Measurements from ENCODE around the gene BSN.
A peak's percentile ranks its signal among the peaks of the same experiment; 100 is the strongest.

Gene BSN

GRCh38 chr3:49673715-49674496 is 119.6 kb downstream of the BSN start, which contains the start of gene APEH:
Gene APEH, plus strand, starts transcription at chr3:49674351. Its CDS starts 51 bp downstream, at chr3:49674402.
- 0 out of 2 replicates have a peak, but pooled peaks cover 5% of the 10 kb centered on the region for H3F3A ChIP-seq (ENCODE audit: insufficient read depth)
- H3K4me2 ChIP-seq (ENCODE audit: low read depth, low read length, poor library complexity, severe bottlenecking) = peak within 1 kb of the TSS; percentile 94
- H3K36me3 ChIP-seq (ENCODE audit: low read length) = no peaks in the 10 kb centered on the region
- no peak for TF ChIP-seq CTCF (IDR thresholded peaks at IDR 0.05; ENCODE audit: insufficient read depth, low read length, poor library complexity, severe bottlenecking)
- no peak for TF ChIP-seq EZH2phosphoT487 (conservative IDR thresholded peaks at IDR 0.05; ENCODE audit: low read length)
- H3K79me2 ChIP-seq (ENCODE audit: insufficient read depth, low read length) = peaks cover 14% of the 10 kb centered on the region; the same call in 1 of the 2 replicates
- peak within 1 kb of the TSS; percentile 77 for H3K4me3 ChIP-seq (ENCODE audit: insufficient read depth, low read length, poor library complexity, severe bottlenecking)
- peak within 1 kb of the TSS; percentile 23 for H2AFZ ChIP-seq (ENCODE audit: low read depth, low read length, severe bottlenecking)
- H3K27ac ChIP-seq (ENCODE audit: low read depth, low read length) = peak within 1 kb of the TSS; percentile 84
- H3K9ac ChIP-seq (ENCODE audit: low read length) = peak within 1 kb of the TSS; percentile 98
- H3K27me3 ChIP-seq (ENCODE audit: low read length) = no peaks in the 10 kb centered on the region
- H3K9me2 ChIP-seq (replicated peaks; ENCODE audit: insufficient read depth, low read length) = no peaks in the 10 kb centered on the region
- no peaks in the 10 kb centered on the region for H3K9me3 ChIP-seq (ENCODE audit: insufficient read depth, low read length)
- H4K20me1 ChIP-seq (ENCODE audit: low read depth, low read length) = no peaks in the 10 kb centered on the region

- H3K9ac ChIP-seq (ENCODE audit: low read length) = peak overlapping the region; percentile 98
- H3K79me2 ChIP-seq (ENCODE audit: insufficient read depth, low read length) = peaks cover 14% of the 10 kb centered on the region; the same call in 1 of the 2 replicates
- no peaks in the 10 kb centered on the region for H3K9me2 ChIP-seq (replicated peaks; ENCODE audit: insufficient read depth, low read length)
- no peaks in the 10 kb centered on the region for H3K9me3 ChIP-seq (ENCODE audit: insufficient read depth, low read length)
- H2AFZ ChIP-seq (ENCODE audit: low read depth, low read length, severe bottlenecking) = no peak overlapping the region
- no peaks in the 10 kb centered on the region for H3K27me3 ChIP-seq (ENCODE audit: low read length)
- no peaks in the 10 kb centered on the region for H4K20me1 ChIP-seq (ENCODE audit: low read depth, low read length)
- H3K4me3 ChIP-seq (ENCODE audit: insufficient read depth, low read length, poor library complexity, severe bottlenecking) = peak overlapping the region; percentile 77
- H3K36me3 ChIP-seq (ENCODE audit: low read length) = no peaks in the 10 kb centered on the region
- peak overlapping the region; percentile 84 for H3K27ac ChIP-seq (ENCODE audit: low read depth, low read length)
- TF ChIP-seq CTCF (IDR thresholded peaks at IDR 0.05; ENCODE audit: insufficient read depth, low read length, poor library complexity, severe bottlenecking) (no peak), EZH2phosphoT487 (conservative IDR thresholded peaks at IDR 0.05; ENCODE audit: low read length) (no peak)
- H3K4me2 ChIP-seq (ENCODE audit: low read depth, low read length, poor library complexity, severe bottlenecking) = peak overlapping the region; percentile 94
- H3F3A ChIP-seq (ENCODE audit: insufficient read depth) = 0 out of 2 replicates have a peak, but pooled peaks cover 5% of the 10 kb centered on the region
These were observed 120.3 kb downstream of the BSN start for GRCh38 chr3:49674497-49674983.

- Histone ChIP-seq H2AFZ (ENCODE audit: low read depth, low read length, severe bottlenecking) (no peak overlapping the region), H3K79me2 (ENCODE audit: insufficient read depth, low read length) (peaks cover 14% of the 10 kb centered on the region; the same call in 1 of the 2 replicates), H3K9ac (ENCODE audit: low read length) (no peak overlapping the region), H3K36me3 (ENCODE audit: low read length) (no peaks in the 10 kb centered on the region), H3K4me2 (ENCODE audit: low read depth, low read length, poor library complexity, severe bottlenecking) (no peak overlapping the region), H3K9me3 (ENCODE audit: insufficient read depth, low read length) (no peaks in the 10 kb centered on the region), H4K20me1 (ENCODE audit: low read depth, low read length) (no peaks in the 10 kb centered on the region), H3F3A (ENCODE audit: insufficient read depth) (0 out of 2 replicates have a peak, but pooled peaks cover 5% of the 10 kb centered on the region), H3K27ac (ENCODE audit: low read depth, low read length) (no peak overlapping the region), H3K4me3 (ENCODE audit: insufficient read depth, low read length, poor library complexity, severe bottlenecking) (no peak overlapping the region), H3K27me3 (ENCODE audit: low read length) (no peaks in the 10 kb centered on the region), H3K9me2 (replicated peaks; ENCODE audit: insufficient read depth, low read length) (no peaks in the 10 kb centered on the region)
- TF ChIP-seq EZH2phosphoT487 (conservative IDR thresholded peaks at IDR 0.05; ENCODE audit: low read length) (no peak), CTCF (IDR thresholded peaks at IDR 0.05; ENCODE audit: insufficient read depth, low read length, poor library complexity, severe bottlenecking) (no peak)
These were observed 121.6 kb downstream of the BSN start for GRCh38 chr3:49675912-49676311.

Measured in SU-DHL-6 (cell line).